ENCODE measurements around the gene RND1. TPM values are rescaled to one million over a fixed set of nuclear protein-coding genes. Genes with fewer than 3 reads are reported as not detected.

The RND1 gene
- total RNA-seq, 1 donor: 0.36 TPM

- Histone ChIP-seq H3K27me3 (ENCODE audit: insufficient read depth, low read length) (no peaks in the 10 kb centered on the region), H3K9me3 (ENCODE audit: low read depth, low read length) (no peaks in the 10 kb centered on the region), H4K20me1 (ENCODE audit: insufficient read depth, low read length) (no peaks in the 10 kb centered on the region), H3K27ac (ENCODE audit: low read depth, low read length) (peak overlapping the region; percentile 79), H3K79me2 (ENCODE audit: insufficient read depth, low read length) (peaks cover 14% of the 10 kb centered on the region), H3K4me1 (ENCODE audit: insufficient read depth, low read length) (peaks cover 48% of the 10 kb centered on the region), H3K4me3 (ENCODE audit: insufficient read depth, low read length) (peak overlapping the region; percentile 1), H3K36me3 (ENCODE audit: insufficient read depth, low read length) (no peaks in the 10 kb centered on the region), H2AFZ (ENCODE audit: low read length) (peak overlapping the region; percentile 3), H3K4me2 (ENCODE audit: insufficient read depth, low read length) (peak overlapping the region; percentile 68)
- no peak for DNase-seq (ENCODE audit: insufficient read length, low spot score, missing footprints)
- TF ChIP-seq, protein P1, sequence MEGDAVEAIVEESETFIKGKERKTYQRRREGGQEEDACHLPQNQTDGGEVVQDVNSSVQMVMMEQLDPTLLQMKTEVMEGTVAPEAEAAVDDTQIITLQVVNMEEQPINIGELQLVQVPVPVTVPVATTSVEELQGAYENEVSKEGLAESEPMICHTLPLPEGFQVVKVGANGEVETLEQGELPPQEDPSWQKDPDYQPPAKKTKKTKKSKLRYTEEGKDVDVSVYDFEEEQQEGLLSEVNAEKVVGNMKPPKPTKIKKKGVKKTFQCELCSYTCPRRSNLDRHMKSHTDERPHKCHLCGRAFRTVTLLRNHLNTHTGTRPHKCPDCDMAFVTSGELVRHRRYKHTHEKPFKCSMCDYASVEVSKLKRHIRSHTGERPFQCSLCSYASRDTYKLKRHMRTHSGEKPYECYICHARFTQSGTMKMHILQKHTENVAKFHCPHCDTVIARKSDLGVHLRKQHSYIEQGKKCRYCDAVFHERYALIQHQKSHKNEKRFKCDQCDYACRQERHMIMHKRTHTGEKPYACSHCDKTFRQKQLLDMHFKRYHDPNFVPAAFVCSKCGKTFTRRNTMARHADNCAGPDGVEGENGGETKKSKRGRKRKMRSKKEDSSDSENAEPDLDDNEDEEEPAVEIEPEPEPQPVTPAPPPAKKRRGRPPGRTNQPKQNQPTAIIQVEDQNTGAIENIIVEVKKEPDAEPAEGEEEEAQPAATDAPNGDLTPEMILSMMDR (IDR thresholded peaks at IDR 0.05; ENCODE audit: extremely low read depth, low read depth, low read length): no peak
Observed at GRCh38 chr12:48811437-48812090, 54.1 kb downstream of the RND1 start.

GRCh38 chr12:48810903-48811431 lies 54.7 kb downstream of the RND1 start:
- Histone ChIP-seq H3K27me3 (ENCODE audit: insufficient read depth, low read length) (no peaks in the 10 kb centered on the region), H2AFZ (ENCODE audit: low read length) (peak overlapping the region; percentile 76), H4K20me1 (ENCODE audit: insufficient read depth, low read length) (no peaks in the 10 kb centered on the region), H3K9me3 (ENCODE audit: low read depth, low read length) (no peaks in the 10 kb centered on the region), H3K4me2 (ENCODE audit: insufficient read depth, low read length) (peak overlapping the region; percentile 68), H3K79me2 (ENCODE audit: insufficient read depth, low read length) (peaks cover 10% of the 10 kb centered on the region), H3K36me3 (ENCODE audit: insufficient read depth, low read length) (no peaks in the 10 kb centered on the region), H3K4me3 (ENCODE audit: insufficient read depth, low read length) (peak overlapping the region; percentile 32), H3K4me1 (ENCODE audit: insufficient read depth, low read length) (peaks cover 44% of the 10 kb centered on the region), H3K27ac (ENCODE audit: low read depth, low read length) (peak overlapping the region; percentile 79)
- peak; percentile 95 for DNase-seq (ENCODE audit: insufficient read length, low spot score, missing footprints)
- TF ChIP-seq, protein P1 (IDR thresholded peaks at IDR 0.05; ENCODE audit: extremely low read depth, low read depth, low read length): no peak

DNA sequence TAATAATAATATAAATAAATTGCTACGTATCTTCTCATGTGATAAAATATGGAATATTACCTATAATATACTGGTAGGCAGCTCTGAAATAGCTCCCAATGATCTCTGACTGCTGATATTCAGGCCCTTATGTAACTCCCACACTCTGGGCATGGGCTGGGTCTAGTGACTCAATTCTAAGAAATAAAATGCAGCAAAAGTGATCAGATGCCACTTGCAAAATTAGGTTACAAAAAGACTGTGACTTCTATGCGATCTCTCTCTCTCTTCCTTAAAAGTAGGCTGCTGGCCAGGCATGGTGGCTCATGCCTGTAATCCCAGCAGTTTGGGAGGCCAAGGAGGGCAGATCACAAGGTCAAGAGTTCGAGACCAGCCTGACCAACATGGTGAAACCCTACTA lies 57.7 kb downstream of the RND1 start:
- Histone ChIP-seq H2AFZ (ENCODE audit: low read length) (no peak overlapping the region), H3K9me3 (ENCODE audit: low read depth, low read length) (no peaks in the 10 kb centered on the region), H3K27me3 (ENCODE audit: insufficient read depth, low read length) (no peaks in the 10 kb centered on the region), H4K20me1 (ENCODE audit: insufficient read depth, low read length) (no peaks in the 10 kb centered on the region), H3K4me2 (ENCODE audit: insufficient read depth, low read length) (no peak overlapping the region), H3K36me3 (ENCODE audit: insufficient read depth, low read length) (no peaks in the 10 kb centered on the region), H3K4me1 (ENCODE audit: insufficient read depth, low read length) (peaks cover 25% of the 10 kb centered on the region), H3K4me3 (ENCODE audit: insufficient read depth, low read length) (no peak overlapping the region), H3K27ac (ENCODE audit: low read depth, low read length) (no peak overlapping the region), H3K79me2 (ENCODE audit: insufficient read depth, low read length) (no peaks in the 10 kb centered on the region)
- peak; percentile 41 for DNase-seq (ENCODE audit: insufficient read length, low spot score, missing footprints)
- TF ChIP-seq, protein P1 (IDR thresholded peaks at IDR 0.05; ENCODE audit: extremely low read depth, low read depth, low read length): no peak

Small RNA genes lying within 50 kb of the gene (small RNA-seq; reads per million reads assigned to genes)
- gene AC073610.1 (not detected), gene RF00019 (not detected), gene RNU6-600P (not detected)

Other genes starting within 250 kb of the RND1 start
- gene KANSL2, start 183.6 kb downstream of the RND1 start, total RNA-seq: 37.4 and 48.1 TPM in 2 replicates
- gene CCNT1, start 149.2 kb downstream of the RND1 start, total RNA-seq: 25.0 and 32.1 TPM in 2 replicates
- gene ADCY6, start 76.8 kb downstream of the RND1 start, total RNA-seq: 30.8 and 33.0 TPM in 2 replicates
- gene CACNB3, start 47.4 kb downstream of the RND1 start, total RNA-seq: 10.9 and 15.2 TPM in 2 replicates
- 48.6 and 53.6 TPM in 2 replicates for gene DDX23, start 13.7 kb downstream of the RND1 start, total RNA-seq
- gene FKBP11, start 59.6 kb upstream of the RND1 start, total RNA-seq: 24.8 and 31.8 TPM in 2 replicates
- gene ARF3, start 91.6 kb upstream of the RND1 start, total RNA-seq: 51.9 and 53.9 TPM in 2 replicates
- gene WNT10B, start 105.9 kb upstream of the RND1 start, total RNA-seq: 0.29 and 0.36 TPM in 2 replicates
- gene WNT1, start 112.5 kb upstream of the RND1 start, total RNA-seq: not detected in 2 replicates
- under 0.01 and 0.29 TPM in 2 replicates for gene DDN, start 133.5 kb upstream of the RND1 start, total RNA-seq
- 81.3 and 89.0 TPM in 2 replicates for gene PRKAG1, start 152.9 kb upstream of the RND1 start, total RNA-seq
- gene KMT2D, start 194.9 kb upstream of the RND1 start, total RNA-seq: 24.6 and 28.6 TPM in 2 replicates
- gene RHEBL1, start 204.1 kb upstream of the RND1 start, total RNA-seq: 0.72 and 0.88 TPM in 2 replicates
- under 0.01 TPM in 1 of 2 replicates, not detected in the other for gene DHH, start 228.9 kb upstream of the RND1 start, total RNA-seq
- gene LMBR1L, start 245.0 kb upstream of the RND1 start, total RNA-seq: 57.2 and 60.4 TPM in 2 replicates

Measured in osteoblast (primary cell).